ENCODE results near the gene CHST8. TPM values are rescaled to one million over a fixed set of nuclear protein-coding genes. Genes with fewer than 3 reads are reported as not detected.
A peak's percentile ranks its signal among the peaks of the same experiment; 100 is the strongest.

CHST8 gene
- total RNA-seq, 1 experiment from 2014 or later, result 2.3 TPM

DNA sequence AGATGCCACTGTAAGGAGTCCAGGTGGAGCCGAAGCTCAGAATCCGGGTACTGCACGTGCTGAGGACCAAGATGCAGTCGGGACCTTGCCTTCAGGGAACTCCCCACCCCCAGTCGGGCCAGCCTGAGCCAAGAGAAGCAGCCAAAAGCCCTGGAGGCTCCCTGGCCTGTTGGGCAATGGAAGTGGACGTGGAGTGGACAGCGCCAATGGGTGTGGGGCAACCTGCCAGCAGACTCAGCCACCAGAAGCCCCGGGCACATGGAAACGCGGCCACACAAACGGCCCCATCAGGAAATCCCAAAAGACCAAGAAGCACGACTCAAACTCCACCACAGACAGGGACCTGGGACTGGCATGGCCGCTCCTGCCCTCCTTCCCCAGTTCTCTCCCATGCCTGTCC lies 144.9 kb downstream of the CHST8 start:
- CTCF ChIA-PET, result no interaction called here
- Histone ChIP-seq H3K27me3 (replicated peaks; ENCODE audit: insufficient read depth, low read depth, low read length, poor library complexity) (no peaks in the 10 kb centered on the region), H3K27ac (ENCODE audit: low read depth, low read length, poor library complexity, severe bottlenecking) (no peak overlapping the region), H3K4me3 (ENCODE audit: low read depth, low read length, poor library complexity, severe bottlenecking) (no peak overlapping the region), H3K4me1 (ENCODE audit: insufficient read depth, low read length, poor library complexity, severe bottlenecking) (no peaks in the 10 kb centered on the region), H3K36me3 (ENCODE audit: insufficient read depth, low read length, poor library complexity, severe bottlenecking) (no peaks in the 10 kb centered on the region), H3K9me3 (ENCODE audit: low read depth, low read length, poor library complexity, severe bottlenecking) (no peaks in the 10 kb centered on the region)
- POLR2A ChIA-PET (ENCODE audit: low non-redundant PET), result no interaction called here
- DNase-seq (ENCODE audit: low spot score), result no peak
- intact Hi-C loops (cut with micrococcal nuclease; ENCODE audit: unreplicated experiment), result no loop called here
- no peak for TF ChIP-seq EZH2 (IDR thresholded peaks at IDR 0.05; ENCODE audit: borderline replicate concordance, low read depth, low read length, poor library complexity, severe bottlenecking)
- TF ChIP-seq, protein P1, sequence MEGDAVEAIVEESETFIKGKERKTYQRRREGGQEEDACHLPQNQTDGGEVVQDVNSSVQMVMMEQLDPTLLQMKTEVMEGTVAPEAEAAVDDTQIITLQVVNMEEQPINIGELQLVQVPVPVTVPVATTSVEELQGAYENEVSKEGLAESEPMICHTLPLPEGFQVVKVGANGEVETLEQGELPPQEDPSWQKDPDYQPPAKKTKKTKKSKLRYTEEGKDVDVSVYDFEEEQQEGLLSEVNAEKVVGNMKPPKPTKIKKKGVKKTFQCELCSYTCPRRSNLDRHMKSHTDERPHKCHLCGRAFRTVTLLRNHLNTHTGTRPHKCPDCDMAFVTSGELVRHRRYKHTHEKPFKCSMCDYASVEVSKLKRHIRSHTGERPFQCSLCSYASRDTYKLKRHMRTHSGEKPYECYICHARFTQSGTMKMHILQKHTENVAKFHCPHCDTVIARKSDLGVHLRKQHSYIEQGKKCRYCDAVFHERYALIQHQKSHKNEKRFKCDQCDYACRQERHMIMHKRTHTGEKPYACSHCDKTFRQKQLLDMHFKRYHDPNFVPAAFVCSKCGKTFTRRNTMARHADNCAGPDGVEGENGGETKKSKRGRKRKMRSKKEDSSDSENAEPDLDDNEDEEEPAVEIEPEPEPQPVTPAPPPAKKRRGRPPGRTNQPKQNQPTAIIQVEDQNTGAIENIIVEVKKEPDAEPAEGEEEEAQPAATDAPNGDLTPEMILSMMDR (conservative IDR thresholded peaks at IDR 0.05; ENCODE audit: low read depth, low read length), result no peak
- BruUV-seq (replicated peaks), result no TSS peak

DNA sequence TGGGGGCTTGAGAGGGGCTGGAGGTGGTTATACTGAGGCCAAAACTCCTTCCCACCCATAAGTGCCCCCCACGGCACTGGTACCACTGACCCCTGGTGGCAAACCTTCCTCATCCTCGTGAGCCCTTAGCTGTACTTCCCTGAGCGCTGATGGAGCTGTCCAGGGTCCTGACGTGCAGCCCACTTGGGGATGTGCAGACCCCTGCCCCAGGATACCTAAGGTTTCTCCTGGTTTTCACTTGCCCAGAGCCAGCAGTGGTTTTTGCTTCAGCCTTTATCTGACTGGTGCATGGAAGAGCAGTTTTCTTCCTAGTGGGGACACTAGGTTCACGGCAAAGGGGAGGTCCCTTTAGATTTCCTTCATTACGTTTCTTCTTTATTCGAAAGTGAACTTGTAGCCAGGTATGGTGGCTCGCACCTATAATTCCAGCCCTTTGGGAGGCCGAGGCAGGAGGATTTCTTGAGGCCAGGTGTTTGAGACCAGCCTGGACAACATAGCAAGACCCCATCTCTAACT lies 146.2 kb downstream of the CHST8 start:
- H3K9me3 ChIP-seq (ENCODE audit: low read depth, low read length, poor library complexity, severe bottlenecking), result no peaks in the 10 kb centered on the region
- H3K27ac ChIP-seq (ENCODE audit: low read depth, low read length, poor library complexity, severe bottlenecking), result no peak overlapping the region
- ChIA-PET POLR2A (ENCODE audit: low non-redundant PET) (interaction anchor here (0.6 kb wide), 1 partner anchor 193 kb away, joined by 3 read pairs; no protein-coding TSS in a partner anchor), CTCF (interaction anchor here (0.6 to 2.7 kb wide), 3 partner anchors 328 to 582 kb away, joined by 3 to 16 read pairs (median 12); no protein-coding TSS in a partner anchor)
- H3K4me3 ChIP-seq (ENCODE audit: low read depth, low read length, poor library complexity, severe bottlenecking), result no peak overlapping the region
- no TSS peak for BruUV-seq (replicated peaks)
- H3K4me1 ChIP-seq (ENCODE audit: insufficient read depth, low read length, poor library complexity, severe bottlenecking), result no peaks in the 10 kb centered on the region
- no peaks in the 10 kb centered on the region for H3K27me3 ChIP-seq (replicated peaks; ENCODE audit: insufficient read depth, low read depth, low read length, poor library complexity)
- TF ChIP-seq, protein P1 (conservative IDR thresholded peaks at IDR 0.05; ENCODE audit: low read depth, low read length), result peak; percentile 49
- no peak for TF ChIP-seq EZH2 (IDR thresholded peaks at IDR 0.05; ENCODE audit: borderline replicate concordance, low read depth, low read length, poor library complexity, severe bottlenecking)
- peak; percentile 49 for DNase-seq (ENCODE audit: low spot score)
- H3K36me3 ChIP-seq (ENCODE audit: insufficient read depth, low read length, poor library complexity, severe bottlenecking), result no peaks in the 10 kb centered on the region
- intact Hi-C loops (cut with micrococcal nuclease; ENCODE audit: unreplicated experiment), result no loop called here

DNA sequence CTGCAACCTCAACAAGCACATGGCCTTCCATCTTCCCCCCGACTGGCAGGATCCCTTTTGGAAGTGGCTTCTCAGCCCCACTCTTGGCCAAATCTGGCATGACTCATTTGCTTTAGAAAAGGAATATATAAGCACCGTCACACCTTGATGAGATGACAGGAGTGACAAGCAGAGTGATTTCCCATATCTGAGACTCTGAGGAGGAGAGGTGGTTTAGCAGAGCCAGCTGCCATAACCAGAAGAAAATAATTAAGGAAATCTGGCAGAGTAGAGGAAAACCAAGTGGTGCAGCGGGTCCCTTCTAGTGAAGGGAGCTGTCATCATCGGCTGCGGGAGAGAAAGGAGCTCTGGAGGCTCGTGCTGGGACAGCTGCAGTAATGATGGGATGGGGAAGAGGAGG lies 147.5 kb downstream of the CHST8 start:
- H3K4me3 ChIP-seq (ENCODE audit: low read depth, low read length, poor library complexity, severe bottlenecking), result no peak overlapping the region
- H3K27ac ChIP-seq (ENCODE audit: low read depth, low read length, poor library complexity, severe bottlenecking), result no peak overlapping the region
- H3K9me3 ChIP-seq (ENCODE audit: low read depth, low read length, poor library complexity, severe bottlenecking), result no peaks in the 10 kb centered on the region
- no peaks in the 10 kb centered on the region for H3K36me3 ChIP-seq (ENCODE audit: insufficient read depth, low read length, poor library complexity, severe bottlenecking)
- CTCF ChIA-PET, result interaction anchor here (0.6 to 2.7 kb wide), 4 partner anchors 8 to 353 kb away, joined by 3 to 12 read pairs (median 8); no protein-coding TSS in a partner anchor
- POLR2A ChIA-PET (ENCODE audit: low non-redundant PET), result no interaction called here
- H3K4me1 ChIP-seq (ENCODE audit: insufficient read depth, low read length, poor library complexity, severe bottlenecking), result no peaks in the 10 kb centered on the region
- intact Hi-C loops (cut with micrococcal nuclease; ENCODE audit: unreplicated experiment), result no loop called here
- no peaks in the 10 kb centered on the region for H3K27me3 ChIP-seq (replicated peaks; ENCODE audit: insufficient read depth, low read depth, low read length, poor library complexity)
- BruUV-seq (replicated peaks), result no TSS peak
- TF ChIP-seq EZH2 (IDR thresholded peaks at IDR 0.05; ENCODE audit: borderline replicate concordance, low read depth, low read length, poor library complexity, severe bottlenecking), result no peak
- TF ChIP-seq, protein P1 (conservative IDR thresholded peaks at IDR 0.05; ENCODE audit: low read depth, low read length), result no peak
- DNase-seq (ENCODE audit: low spot score), result no peak

All from A673 (cell line).